Testis (tissue), 2 donors: ENCODE measurements around the gene ZFAND6.

Experiments
- POLR2A ChIP-seq: fragments of 450-650 bp; IDR thresholded peaks from one replicate; pipeline ENCODE4 v1.6.1; 2017; ENCODE audit warnings: antibody characterized with exemption, mild to moderate bottlenecking, moderate library complexity
- TF ChIP-seq, protein P1 (sequence below), 3 experiments: fragments of 450-650 bp in 2 of 3; fragments of 200-600 bp in 1 of 3; sonication (generic) in 1 of 3; IDR thresholded peaks; one replicate each; pipeline ENCODE4 v1.5.1; 2016 to 2019; ENCODE audit warnings: antibody characterized with exemption in 3 of 3, mild to moderate bottlenecking in 2 of 3, moderate library complexity in 1 of 3

DNA sequence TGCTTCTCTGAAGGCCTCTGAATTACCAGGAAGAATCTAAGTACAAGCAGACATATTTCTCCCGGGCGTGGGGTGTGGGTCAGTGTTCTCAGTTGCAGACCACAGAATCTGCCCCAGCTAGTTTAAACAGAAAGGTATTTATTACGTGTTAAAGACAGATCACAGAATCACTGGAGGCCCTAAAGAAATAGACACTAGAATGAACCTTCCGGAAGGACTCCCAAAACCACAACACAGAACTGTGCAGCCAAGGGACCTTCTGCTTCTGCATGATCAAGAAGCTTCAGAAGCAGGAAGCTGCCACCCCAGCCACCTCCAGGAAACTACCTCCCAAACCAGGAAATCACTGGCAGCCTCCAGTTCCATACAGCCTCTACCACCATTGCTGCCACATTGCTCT, 32.7 kb upstream of the ZFAND6 start:
- TF ChIP-seq, protein P1, sequence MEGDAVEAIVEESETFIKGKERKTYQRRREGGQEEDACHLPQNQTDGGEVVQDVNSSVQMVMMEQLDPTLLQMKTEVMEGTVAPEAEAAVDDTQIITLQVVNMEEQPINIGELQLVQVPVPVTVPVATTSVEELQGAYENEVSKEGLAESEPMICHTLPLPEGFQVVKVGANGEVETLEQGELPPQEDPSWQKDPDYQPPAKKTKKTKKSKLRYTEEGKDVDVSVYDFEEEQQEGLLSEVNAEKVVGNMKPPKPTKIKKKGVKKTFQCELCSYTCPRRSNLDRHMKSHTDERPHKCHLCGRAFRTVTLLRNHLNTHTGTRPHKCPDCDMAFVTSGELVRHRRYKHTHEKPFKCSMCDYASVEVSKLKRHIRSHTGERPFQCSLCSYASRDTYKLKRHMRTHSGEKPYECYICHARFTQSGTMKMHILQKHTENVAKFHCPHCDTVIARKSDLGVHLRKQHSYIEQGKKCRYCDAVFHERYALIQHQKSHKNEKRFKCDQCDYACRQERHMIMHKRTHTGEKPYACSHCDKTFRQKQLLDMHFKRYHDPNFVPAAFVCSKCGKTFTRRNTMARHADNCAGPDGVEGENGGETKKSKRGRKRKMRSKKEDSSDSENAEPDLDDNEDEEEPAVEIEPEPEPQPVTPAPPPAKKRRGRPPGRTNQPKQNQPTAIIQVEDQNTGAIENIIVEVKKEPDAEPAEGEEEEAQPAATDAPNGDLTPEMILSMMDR (IDR thresholded peaks at IDR 0.05): no peak
- no peak for TF ChIP-seq POLR2A
